Right atrium auricular region (tissue), 2 donors: Measurements from ENCODE around the gene AIG1. TPM values are rescaled to one million over a fixed set of nuclear protein-coding genes. Genes with fewer than 3 reads are reported as not detected.

Experiments
- DNase-seq: peaks from one replicate; pipeline ENCODE4 v3.0.0-alpha.2; 2019; ENCODE audit warnings: low spot score
- H3K27ac ChIP-seq, 2 donors: fragments of 200-600 bp; sonication (generic); 1 replicate in 1 of 2; 2 replicates in 1 of 2; pipeline ENCODE4 v1.5.1; 2016 to 2019
- H3K27me3 ChIP-seq, 2 donors: fragments of 200-600 bp; sonication (generic); one replicate each; pipeline versions ENCODE4 v1.5.1 to v1.6.0; 2017 to 2019
- H3K36me3 ChIP-seq: fragments of 200-600 bp; sonication (generic); one replicate; pipeline ENCODE4 v1.5.1; 2016
- H3K4me1 ChIP-seq, 2 donors: fragments of 200-600 bp; sonication (generic); one replicate each; pipeline versions ENCODE4 v1.5.1 to v1.6.0; 2017 to 2019
- H3K4me3 ChIP-seq, 2 donors: fragments of 200-600 bp; sonication (generic); 1 replicate in 1 of 2; 2 replicates in 1 of 2; pipeline ENCODE4 v1.5.1; 2017 to 2019; ENCODE audit warnings: mild to moderate bottlenecking in 1 of 2, moderate library complexity in 1 of 2
- H3K9me3 ChIP-seq, 2 donors: fragments of 200-600 bp; sonication (generic); one replicate each; pipeline ENCODE4 v1.5.1; 2019
- CTCF ChIP-seq, 2 donors: fragments of 200-600 bp; sonication (generic); IDR thresholded peaks; one replicate each; pipeline ENCODE4 v1.5.1; 2019; ENCODE audit warnings: antibody characterized with exemption in 2 of 2
- total RNA-seq, 2 donors: library from RNA; depleted of rRNA; stranded (reverse); fragments of >200 nt; gene quantifications; one replicate each; pipeline ENCODE4 v1.1.0, GENCODE V29; 2016

AIG1 gene
- total RNA-seq, 2 donors from 2014 or later: 28.6 to 62.6 TPM

GRCh38 chr6:143090314-143091044 lies 29.8 kb downstream of the AIG1 start:
- Histone ChIP-seq H3K4me1 (no peaks in the 10 kb centered on the region), H3K27me3 (no peaks in the 10 kb centered on the region), H3K4me3 (no peak overlapping the region), H3K36me3 (no peaks in the 10 kb centered on the region), H3K27ac (no peak overlapping the region), H3K9me3 (peaks cover 0 to 4% of the 10 kb centered on the region in 2 donors)
- no peak for TF ChIP-seq CTCF (IDR thresholded peaks at IDR 0.05)
- no peak for DNase-seq

- Histone ChIP-seq H3K4me3 (no peak overlapping the region), H3K9me3 (no peaks in the 10 kb centered on the region), H3K36me3 (no peaks in the 10 kb centered on the region), H3K27ac (no peak overlapping the region), H3K27me3 (no peaks in the 10 kb centered on the region), H3K4me1 (no peaks in the 10 kb centered on the region)
- no peak for TF ChIP-seq CTCF (IDR thresholded peaks at IDR 0.05)
- DNase-seq: no peak
These were observed 32.1 kb downstream of the AIG1 start for GRCh38 chr6:143092768-143093167.

GRCh38 chr6:143093290-143093689 lies 32.6 kb downstream of the AIG1 start:
- no peak for DNase-seq
- TF ChIP-seq CTCF (IDR thresholded peaks at IDR 0.05): no peak
- Histone ChIP-seq H3K4me1 (no peaks in the 10 kb centered on the region), H3K27ac (no peak overlapping the region), H3K9me3 (no peaks in the 10 kb centered on the region), H3K27me3 (no peaks in the 10 kb centered on the region), H3K36me3 (no peaks in the 10 kb centered on the region), H3K4me3 (no peak overlapping the region)

GRCh38 chr6:143096403-143096802 lies 35.7 kb downstream of the AIG1 start:
- no peaks in the 10 kb centered on the region for H3K4me1 ChIP-seq
- no peak overlapping the region for H3K4me3 ChIP-seq
- no peaks in the 10 kb centered on the region for H3K27me3 ChIP-seq
- H3K9me3 ChIP-seq: no peaks in the 10 kb centered on the region
- H3K36me3 ChIP-seq: no peaks in the 10 kb centered on the region
- no peak overlapping the region for H3K27ac ChIP-seq
- no peak for DNase-seq
- no peak for TF ChIP-seq CTCF (IDR thresholded peaks at IDR 0.05)

- Histone ChIP-seq H3K4me3 (no peak overlapping the region), H3K27ac (no peak overlapping the region)
- no peak for TF ChIP-seq CTCF (IDR thresholded peaks at IDR 0.05)
These were observed 36.6 kb downstream of the AIG1 start for GRCh38 chr6:143097224-143097795.

More at GRCh38 chr6:143097224-143097795, 36.6 kb downstream of the AIG1 start:
- no peaks in the 10 kb centered on the region for H3K9me3 ChIP-seq
- DNase-seq: no peak
- no peaks in the 10 kb centered on the region for H3K4me1 ChIP-seq
- H3K36me3 ChIP-seq: no peaks in the 10 kb centered on the region
- H3K27me3 ChIP-seq: no peaks in the 10 kb centered on the region
